Measurements from ENCODE around the gene LPP. TPM values are rescaled to one million over a fixed set of nuclear protein-coding genes. Genes with fewer than 3 reads are reported as not detected.

The LPP gene
- total and polyA plus RNA-seq, 9 of the 15 experiments (the other 6 are each of a cell fraction or from before 2014, with no cell fraction given), result 0.07 to 0.18 TPM; not detected in 7

DNA sequence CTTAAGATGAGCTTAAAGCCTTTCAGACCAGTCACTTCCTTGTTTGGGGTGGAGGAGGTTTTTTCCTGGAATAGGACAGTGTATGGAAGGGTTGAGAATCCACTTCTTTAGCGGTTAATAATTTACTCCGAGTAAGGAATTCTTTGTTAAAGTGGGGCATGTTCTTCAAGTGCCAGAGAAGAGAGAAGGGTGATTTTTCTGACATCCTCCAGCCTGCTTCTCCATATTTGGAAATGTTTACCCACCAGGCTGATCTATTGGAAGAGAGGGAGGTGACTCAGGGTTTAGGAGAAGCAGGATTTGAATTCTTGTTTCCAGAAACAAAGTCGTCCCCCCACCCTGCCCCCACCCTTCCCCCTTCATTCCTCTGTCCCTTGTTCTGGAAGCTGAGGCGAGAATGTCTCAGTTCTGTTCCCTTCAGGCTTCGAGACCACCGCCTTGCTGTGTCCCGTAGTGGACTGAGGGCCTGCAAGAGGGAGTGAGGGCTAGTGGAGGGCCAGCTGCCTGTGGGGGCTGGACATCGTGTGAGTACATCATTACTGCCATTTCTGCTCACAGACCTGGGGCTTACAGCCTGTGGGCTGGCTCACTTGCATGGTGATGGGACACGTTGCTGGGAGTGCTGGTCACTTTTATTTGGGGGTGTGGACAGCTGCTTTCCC lies 58.5 kb downstream of the LPP start:
- no peak for ATAC-seq
- Histone ChIP-seq H3K9me3 (replicated peaks; ENCODE audit: control insufficient read depth, insufficient read depth, low read depth, low read length) (no peaks in the 10 kb centered on the region), H3K27me3 (ENCODE audit: control insufficient read depth in 2 of 2, insufficient read depth in 2 of 2, low read length in 2 of 2) (no peaks in the 10 kb centered on the region), H3K79me2 (ENCODE audit: control insufficient read depth, insufficient read depth, low read length) (no peaks in the 10 kb centered on the region), H2AFZ (ENCODE audit: low read depth, low read length) (no peak overlapping the region), H3K9ac (ENCODE audit: insufficient read depth in 1 of 2, low read depth in 2 of 2, low read length in 2 of 2) (no peak overlapping the region; a peak in 1 of 4 replicates), H3K4me1 (replicated peaks in 1 of 2; ENCODE audit: control insufficient read depth in 2 of 2, insufficient read depth in 2 of 2, low read length in 2 of 2) (no peaks in the 10 kb centered on the region), H3K4me2 (ENCODE audit: insufficient read depth, low read length) (no peak overlapping the region), H3K4me3 (no peak overlapping the region), H3K9me1 (ENCODE audit: control insufficient read depth, insufficient read depth, low read length) (no peaks in the 10 kb centered on the region), H3K36me3 (ENCODE audit: control insufficient read depth, insufficient read depth, low read length) (no peaks in the 10 kb centered on the region), H4K20me1 (replicated peaks; ENCODE audit: control insufficient read depth, insufficient read depth, low read length) (no peaks in the 10 kb centered on the region), H3K27ac (ENCODE audit: extremely low read depth, low read depth, low read length) (no peak overlapping the region)
- POLR2A ChIA-PET, result no interaction called here
- CTCF ChIA-PET (ENCODE audit: low intra/inter-chr PET ratio), result no interaction called here
- intact Hi-C loops (cut with micrococcal nuclease), result no loop called here
- no peak for DNase-seq (ENCODE audit: extremely low read depth in 1 of 4, low spot score in 3 of 4)
- no TSS peak for BruUV-seq (replicated peaks)
- TF ChIP-seq, protein P1, sequence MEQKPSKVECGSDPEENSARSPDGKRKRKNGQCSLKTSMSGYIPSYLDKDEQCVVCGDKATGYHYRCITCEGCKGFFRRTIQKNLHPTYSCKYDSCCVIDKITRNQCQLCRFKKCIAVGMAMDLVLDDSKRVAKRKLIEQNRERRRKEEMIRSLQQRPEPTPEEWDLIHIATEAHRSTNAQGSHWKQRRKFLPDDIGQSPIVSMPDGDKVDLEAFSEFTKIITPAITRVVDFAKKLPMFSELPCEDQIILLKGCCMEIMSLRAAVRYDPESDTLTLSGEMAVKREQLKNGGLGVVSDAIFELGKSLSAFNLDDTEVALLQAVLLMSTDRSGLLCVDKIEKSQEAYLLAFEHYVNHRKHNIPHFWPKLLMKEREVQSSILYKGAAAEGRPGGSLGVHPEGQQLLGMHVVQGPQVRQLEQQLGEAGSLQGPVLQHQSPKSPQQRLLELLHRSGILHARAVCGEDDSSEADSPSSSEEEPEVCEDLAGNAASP (IDR thresholded peaks at IDR 0.05), result no peak
- TF ChIP-seq NFYB (IDR thresholded peaks at IDR 0.05; ENCODE audit: extremely low read depth, insufficient read length), result no peak
- no peak for TF ChIP-seq BCL6 (CRISPR knock-in tag; IDR thresholded peaks at IDR 0.05)
- TF ChIP-seq ZNF583 (CRISPR knock-in tag; IDR thresholded peaks at IDR 0.05), result no peak
- no peak for TF ChIP-seq FOS (IDR thresholded peaks at IDR 0.05; ENCODE audit: extremely low read depth, insufficient read length)
- TF ChIP-seq, protein P2, sequence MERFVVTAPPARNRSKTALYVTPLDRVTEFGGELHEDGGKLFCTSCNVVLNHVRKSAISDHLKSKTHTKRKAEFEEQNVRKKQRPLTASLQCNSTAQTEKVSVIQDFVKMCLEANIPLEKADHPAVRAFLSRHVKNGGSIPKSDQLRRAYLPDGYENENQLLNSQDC (CRISPR knock-in tag; IDR thresholded peaks at IDR 0.05), result no peak
- TF ChIP-seq ATF7 (IDR thresholded peaks at IDR 0.05), result no peak
- TF ChIP-seq CBFA2T3 (IDR thresholded peaks at IDR 0.05), result no peak
- TF ChIP-seq STAG1 (CRISPR knock-in tag; IDR thresholded peaks at IDR 0.05; ENCODE audit: borderline replicate concordance), result no peak
- no peak for TF ChIP-seq RHOXF2B (CRISPR knock-in tag; conservative IDR thresholded peaks at IDR 0.05)
- TF ChIP-seq FOXP1 (CRISPR knock-in tag; IDR thresholded peaks at IDR 0.05), result no peak
- 2% methylated on average over 9 of the region's 9 CpGs for WGBS (ENCODE audit: insufficient coverage, low coverage, missing lambda C conversion rate)
- in situ Hi-C loops (cut with MboI), result no loop called here
- FAIRE-seq, result no peak

Data from K562 (cell line).